Astrocyte (in vitro differentiated cells and primary cell): Measurements from ENCODE around the gene TSPEAR. TPM values are rescaled to one million over a fixed set of nuclear protein-coding genes. Genes with fewer than 3 reads are reported as not detected.
A peak's percentile ranks its signal among the peaks of the same experiment; 100 is the strongest.

Source experiments
- DNase-seq: peaks from one replicate; pipeline ENCODE4 v3.0.0-alpha.2; 2010; ENCODE audit warnings: low read depth
- FAIRE-seq: peaks from 2 replicates; lab custom pipeline; 2011; peaks lifted over from hg19 to GRCh38; lab: Jason Lieb, UNC
- H2AFZ ChIP-seq: 2 replicates; pipeline ENCODE4 v1.6.0; 2012; ENCODE audit warnings: low read depth, low read length, inconsistent platforms
- H3K27ac ChIP-seq: 2 replicates; pipeline ENCODE4 v1.5.1; 2011; ENCODE audit warnings: low read depth, low read length, inconsistent platforms
- H3K27me3 ChIP-seq: 2 replicates; pipeline ENCODE4 v1.6.0; 2011; ENCODE audit warnings: low read length, inconsistent platforms; ENCODE audit not compliant: insufficient read depth
- H3K36me3 ChIP-seq: 2 replicates; pipeline ENCODE4 v1.5.1; 2011; ENCODE audit warnings: low read length, inconsistent platforms; ENCODE audit not compliant: insufficient read depth
- H3K4me1 ChIP-seq: 2 replicates; pipeline ENCODE4 v1.5.1; 2011; ENCODE audit warnings: low read length, inconsistent platforms; ENCODE audit not compliant: insufficient read depth
- H3K4me2 ChIP-seq: 2 replicates; pipeline ENCODE4 v1.6.0; 2012; ENCODE audit warnings: low read length, inconsistent platforms
- H3K4me3 ChIP-seq: 2 replicates; pipeline ENCODE4 v1.5.1; 2011; ENCODE audit warnings: low read depth, mild to moderate bottlenecking, low read length, inconsistent platforms; ENCODE audit not compliant: insufficient read depth
- H3K79me2 ChIP-seq: 2 replicates; pipeline ENCODE4 v1.6.0; 2012; ENCODE audit warnings: mild to moderate bottlenecking, low read length, inconsistent platforms; ENCODE audit not compliant: insufficient read depth
- H3K9ac ChIP-seq: 2 replicates; pipeline ENCODE4 v1.6.0; 2012; ENCODE audit warnings: mild to moderate bottlenecking, low read length, inconsistent platforms
- H3K9me3 ChIP-seq: 2 replicates; pipeline ENCODE4 v1.5.1; 2012; ENCODE audit warnings: low read depth, mild to moderate bottlenecking, low read length, inconsistent platforms; ENCODE audit not compliant: insufficient read depth
- H4K20me1 ChIP-seq: 2 replicates; pipeline ENCODE4 v1.6.0; 2012; ENCODE audit warnings: low read length, inconsistent platforms; ENCODE audit not compliant: insufficient read depth
- H3K27ac Mint-ChIP-seq: one replicate; pipeline ENCODE4 v1.8.0; 2021; ENCODE audit warnings: mild to moderate bottlenecking, mixed read lengths; ENCODE audit not compliant: unreplicated experiment
- H3K27me3 Mint-ChIP-seq: one replicate; pipeline ENCODE4 v1.8.0; 2021; ENCODE audit warnings: low read depth, mixed read lengths; ENCODE audit not compliant: unreplicated experiment
- H3K36me3 Mint-ChIP-seq: one replicate; pipeline ENCODE4 v1.8.0; 2021; ENCODE audit warnings: low read depth, mixed read lengths; ENCODE audit not compliant: unreplicated experiment
- H3K4me1 Mint-ChIP-seq: one replicate; pipeline ENCODE4 v1.8.0; 2021; ENCODE audit warnings: low read depth, mixed read lengths; ENCODE audit not compliant: unreplicated experiment
- H3K4me3 Mint-ChIP-seq: one replicate; pipeline ENCODE4 v1.8.0; 2021; ENCODE audit warnings: mild to moderate bottlenecking, moderate library complexity, mixed read lengths; ENCODE audit not compliant: unreplicated experiment
- H3K9me3 Mint-ChIP-seq: one replicate; pipeline ENCODE4 v1.8.0; 2021; ENCODE audit warnings: mild to moderate bottlenecking, mixed read lengths; ENCODE audit not compliant: unreplicated experiment
- EZH2 ChIP-seq: IDR thresholded peaks from 2 replicates; pipeline ENCODE4 v1.6.1; 2012; ENCODE audit warnings: mild to moderate bottlenecking, low read length, inconsistent platforms; ENCODE audit not compliant: insufficient read depth
- total RNA-seq: library from RNA; stranded (reverse); gene quantifications from 2 replicates; pipeline ENCODE4 v1.2.1, GENCODE V29; 2021
- TF ChIP-seq, protein P1 (sequence below): IDR thresholded peaks from 2 replicates; pipeline ENCODE4 v1.5.1; 2011; ENCODE audit warnings: low read depth, mild to moderate bottlenecking, inconsistent platforms, low read length, moderate library complexity; ENCODE audit not compliant: insufficient read depth

Gene TSPEAR
- total RNA-seq, 1 donor from 2014 or later: not detected

DNA sequence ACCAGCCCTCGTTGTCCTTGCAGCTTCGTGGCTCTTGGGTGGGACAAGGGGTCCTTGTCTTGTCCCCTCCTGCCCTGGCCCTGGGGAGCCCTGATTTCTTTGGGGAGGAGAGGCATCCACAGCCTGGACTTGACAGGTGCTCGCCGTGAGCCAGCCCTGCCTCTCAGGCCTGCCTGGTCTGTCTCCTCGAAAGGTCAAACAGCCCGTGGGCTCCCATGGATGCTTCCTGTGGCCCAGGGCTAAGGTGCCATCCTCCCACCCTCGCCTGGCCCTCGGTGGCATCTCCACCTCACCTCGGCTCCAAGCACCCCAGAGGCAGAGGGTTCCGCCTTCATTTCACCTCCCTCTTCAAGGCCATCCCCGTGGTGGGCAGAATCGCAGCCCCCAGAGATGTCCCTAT is 247.0 kb downstream of the TSPEAR start:
- Histone ChIP-seq H3K27ac (no peak overlapping the region), H3K9ac (no peak overlapping the region), H3K4me1 (no peaks in the 10 kb centered on the region), H4K20me1 (no peaks in the 10 kb centered on the region), H3K27me3 (no peaks in the 10 kb centered on the region), H3K4me2 (no peak overlapping the region), H2AFZ (no peak overlapping the region), H3K36me3 (no peaks in the 10 kb centered on the region), H3K79me2 (no peaks in the 10 kb centered on the region), H3K9me3 (no peaks in the 10 kb centered on the region), H3K4me3 (no peak overlapping the region)
- TF ChIP-seq, protein P1, sequence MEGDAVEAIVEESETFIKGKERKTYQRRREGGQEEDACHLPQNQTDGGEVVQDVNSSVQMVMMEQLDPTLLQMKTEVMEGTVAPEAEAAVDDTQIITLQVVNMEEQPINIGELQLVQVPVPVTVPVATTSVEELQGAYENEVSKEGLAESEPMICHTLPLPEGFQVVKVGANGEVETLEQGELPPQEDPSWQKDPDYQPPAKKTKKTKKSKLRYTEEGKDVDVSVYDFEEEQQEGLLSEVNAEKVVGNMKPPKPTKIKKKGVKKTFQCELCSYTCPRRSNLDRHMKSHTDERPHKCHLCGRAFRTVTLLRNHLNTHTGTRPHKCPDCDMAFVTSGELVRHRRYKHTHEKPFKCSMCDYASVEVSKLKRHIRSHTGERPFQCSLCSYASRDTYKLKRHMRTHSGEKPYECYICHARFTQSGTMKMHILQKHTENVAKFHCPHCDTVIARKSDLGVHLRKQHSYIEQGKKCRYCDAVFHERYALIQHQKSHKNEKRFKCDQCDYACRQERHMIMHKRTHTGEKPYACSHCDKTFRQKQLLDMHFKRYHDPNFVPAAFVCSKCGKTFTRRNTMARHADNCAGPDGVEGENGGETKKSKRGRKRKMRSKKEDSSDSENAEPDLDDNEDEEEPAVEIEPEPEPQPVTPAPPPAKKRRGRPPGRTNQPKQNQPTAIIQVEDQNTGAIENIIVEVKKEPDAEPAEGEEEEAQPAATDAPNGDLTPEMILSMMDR: no peak
- TF ChIP-seq EZH2: no peak
- Mint-ChIP-seq H3K36me3 (peaks cover 4% of the 10 kb centered on the region), H3K4me3 (no peak overlapping the region), H3K27ac (no peak overlapping the region), H3K4me1 (no peaks in the 10 kb centered on the region), H3K9me3 (peaks cover 6% of the 10 kb centered on the region), H3K27me3 (peaks cover 23% of the 10 kb centered on the region)
- DNase-seq: no peak
- FAIRE-seq: no peak

DNA sequence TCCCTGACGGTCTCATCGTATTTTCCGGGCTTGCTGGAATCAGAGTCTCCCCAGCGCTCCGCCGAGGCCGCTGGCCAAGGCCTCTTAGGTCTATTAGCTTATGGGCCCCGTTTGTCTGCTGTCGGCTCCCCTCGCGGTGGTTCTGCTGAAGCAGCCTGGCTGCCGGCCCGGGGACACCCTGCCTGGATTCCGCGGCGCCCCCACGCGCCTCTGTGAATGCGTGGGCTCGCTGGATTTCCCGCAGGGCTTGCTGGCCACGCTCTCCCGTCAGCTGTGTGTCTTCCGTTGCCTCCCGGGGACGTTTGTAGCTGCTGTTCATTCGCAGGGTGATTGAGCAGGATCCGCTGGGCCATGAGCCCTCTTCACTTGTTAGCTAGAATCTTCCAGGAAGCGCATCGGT is 247.6 kb downstream of the TSPEAR start:
- Mint-ChIP-seq H3K36me3 (peaks cover 4% of the 10 kb centered on the region), H3K27ac (no peak overlapping the region), H3K27me3 (peaks cover 23% of the 10 kb centered on the region), H3K4me3 (peak overlapping the region; percentile 50), H3K9me3 (peaks cover 6% of the 10 kb centered on the region), H3K4me1 (no peaks in the 10 kb centered on the region)
- no peak for FAIRE-seq
- Histone ChIP-seq H3K4me1 (no peaks in the 10 kb centered on the region), H2AFZ (no peak overlapping the region), H3K27me3 (no peaks in the 10 kb centered on the region), H3K9me3 (no peaks in the 10 kb centered on the region), H3K4me3 (no peak overlapping the region), H3K4me2 (no peak overlapping the region), H3K27ac (no peak overlapping the region), H3K9ac (no peak overlapping the region), H4K20me1 (no peaks in the 10 kb centered on the region), H3K79me2 (no peaks in the 10 kb centered on the region), H3K36me3 (no peaks in the 10 kb centered on the region)
- no peak for DNase-seq
- TF ChIP-seq, protein P1: no peak
- TF ChIP-seq EZH2: no peak

DNA sequence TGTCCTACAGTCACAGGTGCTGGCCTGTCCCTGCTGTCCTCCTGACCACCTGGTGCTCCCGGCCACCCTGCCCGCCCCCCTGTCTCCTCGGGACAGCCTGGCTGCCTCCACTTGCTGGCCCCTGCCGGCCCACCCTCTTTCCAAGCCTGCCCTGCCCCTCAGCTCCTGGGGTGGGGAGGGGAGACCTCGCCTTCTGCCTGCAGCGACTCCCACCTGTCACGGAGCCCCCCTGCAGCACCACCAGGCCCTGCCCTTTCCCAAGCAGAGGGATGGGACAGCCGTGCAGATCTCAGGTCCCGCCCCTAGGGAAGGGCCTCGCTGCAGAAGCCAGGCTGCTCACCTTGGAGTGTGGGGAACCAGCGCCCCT is 248.6 kb downstream of the TSPEAR start:
- Histone ChIP-seq H3K4me2 (no peak overlapping the region), H3K9me3 (no peaks in the 10 kb centered on the region), H3K79me2 (no peaks in the 10 kb centered on the region), H3K4me3 (no peak overlapping the region), H3K36me3 (no peaks in the 10 kb centered on the region), H3K9ac (no peak overlapping the region), H2AFZ (no peak overlapping the region), H3K4me1 (no peaks in the 10 kb centered on the region), H4K20me1 (no peaks in the 10 kb centered on the region), H3K27me3 (no peaks in the 10 kb centered on the region), H3K27ac (no peak overlapping the region)
- peaks cover 4% of the 10 kb centered on the region for H3K36me3 Mint-ChIP-seq
- peaks cover 23% of the 10 kb centered on the region for H3K27me3 Mint-ChIP-seq
- FAIRE-seq (no peak), DNase-seq (no peak)
- no peak for TF ChIP-seq EZH2
- TF ChIP-seq, protein P1: no peak
- H3K4me3 Mint-ChIP-seq: no peak overlapping the region
- no peaks in the 10 kb centered on the region for H3K4me1 Mint-ChIP-seq
- no peak overlapping the region for H3K27ac Mint-ChIP-seq
- H3K9me3 Mint-ChIP-seq: peaks cover 6% of the 10 kb centered on the region
